ES-I3 (cell line): ENCODE results near the gene MYL2.
"Not testable (repeated sequence)": the region's sequence is repeated elsewhere in the genome, so short reads cannot be mapped to it uniquely, and the experiment has no call there.

ENCODE experiments used
- H3K36me3 ChIP-seq: 2 replicates; pipeline ENCODE4 v1.6.1; 2013; ENCODE audit warnings: mild to moderate bottlenecking, low read length, control low read depth, moderate library complexity; ENCODE audit not compliant: insufficient read depth
- H3K4me1 ChIP-seq: 2 replicates; pipeline ENCODE4 v1.6.1; 2013; ENCODE audit warnings: mild to moderate bottlenecking, control low read depth, low read length; ENCODE audit not compliant: insufficient read depth
- H3K9ac ChIP-seq: 2 replicates; pipeline ENCODE4 v1.6.1; 2013; ENCODE audit warnings: low read depth, mild to moderate bottlenecking, low read length, moderate library complexity
- H3K9me3 ChIP-seq: 2 replicates; pipeline ENCODE4 v1.6.1; 2013; ENCODE audit warnings: mild to moderate bottlenecking, low read length, moderate library complexity; ENCODE audit not compliant: control insufficient read depth, insufficient read depth

Gene MYL2, protein sequence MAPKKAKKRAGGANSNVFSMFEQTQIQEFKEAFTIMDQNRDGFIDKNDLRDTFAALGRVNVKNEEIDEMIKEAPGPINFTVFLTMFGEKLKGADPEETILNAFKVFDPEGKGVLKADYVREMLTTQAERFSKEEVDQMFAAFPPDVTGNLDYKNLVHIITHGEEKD

DNA sequence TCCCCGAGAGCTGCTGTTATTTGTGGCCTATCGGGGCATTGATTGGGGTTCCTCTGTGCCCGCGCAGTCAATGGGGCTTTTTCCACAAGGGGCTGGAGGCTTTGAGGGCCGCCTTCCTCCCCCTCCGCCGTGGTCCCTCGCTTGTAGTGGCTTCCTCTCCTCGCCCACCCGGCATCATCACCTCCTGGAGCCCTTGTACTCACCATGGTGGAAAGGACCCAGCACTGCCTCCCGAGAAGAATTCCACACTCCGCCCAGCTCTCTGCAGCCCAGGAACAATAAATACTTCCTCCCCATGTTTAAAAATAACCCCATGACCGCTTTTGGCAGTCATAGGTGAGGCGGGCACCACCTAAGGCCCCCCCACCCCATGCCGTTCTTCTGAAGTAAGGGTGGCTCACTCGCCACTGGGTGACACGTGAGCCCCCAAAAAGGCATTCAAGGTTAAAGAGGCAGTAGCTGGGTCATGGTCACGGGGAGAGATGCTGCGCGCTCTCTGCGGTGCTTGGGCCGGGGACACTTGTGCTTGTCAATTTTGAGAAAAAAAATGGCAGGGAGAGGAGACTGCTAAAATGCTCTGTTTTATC is at the start of gene MYL2:
MYL2 (minus strand) TSS at position 256 of the 587 bp plus-strand sequence; CDS start at position 206, 50 bp downstream.
- Histone ChIP-seq H3K4me1 (peaks cover 22% of the 10 kb centered on the region), H3K9me3 (no peaks in the 10 kb centered on the region), H3K36me3 (no peaks in the 10 kb centered on the region), H3K9ac (no peak within 1 kb of the TSS)

DNA sequence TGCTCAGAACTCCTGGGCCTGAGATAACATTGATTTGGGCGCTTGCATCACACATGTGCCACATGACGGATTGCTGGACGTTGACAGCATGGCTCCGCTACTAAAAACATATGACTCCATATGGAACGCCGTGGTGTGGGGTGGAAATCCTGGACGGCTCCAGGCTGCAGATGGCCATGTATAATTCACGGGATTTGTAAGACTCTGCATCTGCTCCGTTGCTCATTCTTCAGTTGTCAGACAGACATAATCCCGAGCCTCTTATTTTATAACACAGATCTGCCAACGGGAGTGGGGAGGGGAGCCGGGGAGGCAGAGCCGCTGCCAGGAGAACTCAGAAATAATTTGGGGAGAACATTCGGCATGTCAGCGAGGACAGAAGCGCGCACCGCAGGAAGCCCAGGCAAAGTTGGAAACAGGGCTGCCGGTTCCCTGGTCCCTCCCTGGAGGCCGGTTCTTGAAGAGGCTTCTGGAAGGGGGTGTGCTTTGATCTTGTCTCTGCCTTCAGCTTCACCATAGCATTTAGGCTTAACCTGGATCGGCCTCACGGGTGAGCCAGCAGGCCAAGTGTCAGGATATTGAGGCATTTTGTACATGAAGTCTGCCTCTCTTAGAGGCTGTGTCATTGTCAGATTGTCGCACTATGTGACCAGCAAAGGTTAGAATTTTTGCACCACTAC is 45.8 kb upstream of the MYL2 start:
- H3K9ac ChIP-seq = no peak overlapping the region
- H3K4me1 ChIP-seq = no peaks in the 10 kb centered on the region
- no peaks in the 10 kb centered on the region for H3K36me3 ChIP-seq
- H3K9me3 ChIP-seq = peaks cover 4% of the 10 kb centered on the region; the same call in 1 of the 2 replicates

DNA sequence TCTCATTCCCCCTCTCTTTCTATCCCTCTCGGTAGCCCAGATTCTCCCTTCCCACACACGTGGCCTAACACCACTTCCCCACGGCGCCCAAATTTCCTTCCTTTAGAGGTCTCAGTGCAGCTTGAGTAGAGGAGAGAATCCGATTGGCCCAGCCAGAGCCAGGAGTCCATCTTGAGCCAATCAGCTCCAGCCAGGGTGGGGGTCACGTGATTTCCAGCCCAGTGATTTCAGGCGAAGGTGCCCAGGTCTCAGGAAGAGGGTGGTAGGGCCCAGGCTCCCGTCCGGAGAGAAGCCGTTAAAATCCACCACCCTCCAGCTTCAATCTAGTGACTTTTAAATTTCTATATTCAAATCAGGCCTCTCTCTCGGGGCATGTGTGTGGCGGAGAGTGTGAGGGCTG is 45.2 kb upstream of the MYL2 start:
- Histone ChIP-seq H3K4me1 (no peaks in the 10 kb centered on the region), H3K9ac (no peak overlapping the region), H3K9me3 (no peaks in the 10 kb centered on the region), H3K36me3 (no peaks in the 10 kb centered on the region)

DNA sequence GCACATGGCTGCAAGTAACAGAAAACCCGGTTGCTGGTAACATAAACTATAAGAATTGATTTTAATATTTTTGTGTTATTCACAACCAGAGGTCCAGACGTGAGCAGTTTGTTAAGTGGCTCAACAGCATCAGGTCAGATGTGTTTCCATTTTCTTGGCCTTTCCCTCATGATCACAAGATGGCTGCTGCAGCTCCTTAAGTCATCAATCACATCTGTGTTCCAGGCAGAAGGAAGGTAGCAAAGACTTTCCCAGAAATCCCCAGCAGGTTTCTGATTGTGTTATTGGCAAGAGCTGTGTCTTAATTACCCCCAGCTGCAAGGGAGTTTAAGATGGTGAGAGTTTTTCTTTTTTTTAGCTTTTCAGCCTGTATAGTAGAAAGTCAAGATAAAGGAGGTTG is 40.4 kb upstream of the MYL2 start:
- H3K9me3 ChIP-seq = no peaks in the 10 kb centered on the region

DNA sequence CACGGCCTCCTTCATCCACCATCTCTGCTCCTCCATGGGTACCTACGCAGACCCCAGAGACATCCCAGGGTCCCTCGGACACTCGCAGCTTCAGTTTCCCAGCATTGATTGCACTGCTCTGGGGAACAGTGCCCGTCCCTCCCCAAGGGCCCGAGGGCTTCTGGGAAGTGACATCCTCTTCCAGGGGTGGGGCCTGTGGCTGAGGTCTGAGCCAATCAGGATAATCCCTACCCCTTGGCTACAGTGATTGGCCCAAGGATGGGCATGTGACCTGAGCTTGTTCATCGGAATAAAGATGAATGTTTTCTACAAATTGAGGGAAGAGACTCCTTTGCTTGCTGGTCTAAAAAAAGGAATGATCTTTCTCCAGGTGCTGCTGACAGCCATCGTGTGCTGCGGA is 37.3 kb upstream of the MYL2 start:
- Histone ChIP-seq H3K36me3 (no peaks in the 10 kb centered on the region), H3K9me3 (no peaks in the 10 kb centered on the region), H3K9ac (no peak overlapping the region), H3K4me1 (no peaks in the 10 kb centered on the region)

More for the DNA sequence above, 40.4 kb upstream of the MYL2 start:
- H3K4me1 ChIP-seq = no peaks in the 10 kb centered on the region
- H3K36me3 ChIP-seq = no peaks in the 10 kb centered on the region
- H3K9ac ChIP-seq = no peak overlapping the region

DNA sequence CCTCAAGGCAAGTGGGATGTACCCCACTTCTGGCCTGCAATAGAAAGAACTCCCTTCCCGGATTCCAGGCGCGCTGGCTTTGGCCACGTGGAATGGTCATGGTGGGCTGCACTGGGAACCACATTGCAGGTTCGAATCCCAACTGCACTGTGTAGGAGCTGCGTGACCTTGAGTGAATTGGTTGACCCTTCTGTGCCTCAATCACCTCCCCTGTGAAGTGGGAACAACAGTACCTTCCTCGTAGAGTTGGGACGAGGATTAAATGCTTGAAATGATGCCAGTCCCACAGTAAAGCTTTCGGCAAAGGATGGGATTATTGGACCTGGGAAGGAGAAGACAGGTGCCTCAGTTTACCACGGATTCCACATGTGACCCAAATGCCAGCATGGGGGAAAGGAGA is 36.8 kb upstream of the MYL2 start:
- Histone ChIP-seq H3K4me1 (no peaks in the 10 kb centered on the region), H3K36me3 (no peaks in the 10 kb centered on the region), H3K9me3 (no peaks in the 10 kb centered on the region), H3K9ac (no peak overlapping the region)

DNA sequence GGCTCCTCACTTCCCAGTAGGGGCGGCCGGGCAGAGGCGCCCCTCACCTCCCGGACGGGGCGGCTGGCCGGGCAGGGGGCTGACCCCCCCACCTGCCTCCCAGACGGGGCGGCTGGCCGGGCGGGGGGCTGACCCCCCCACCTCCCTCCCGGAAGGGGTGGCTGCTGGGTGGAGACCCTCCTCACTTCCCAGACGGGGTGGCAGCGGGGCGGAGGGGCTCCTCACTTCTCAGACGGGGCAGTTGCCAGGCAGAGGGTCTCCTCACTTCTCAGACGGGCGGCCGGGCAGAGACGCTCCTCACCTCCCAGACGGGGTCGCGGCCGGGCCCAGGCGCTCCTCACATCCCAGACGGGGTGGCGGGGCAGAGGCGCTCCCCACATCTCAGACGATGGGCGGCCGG is 30.5 kb upstream of the MYL2 start:
- H3K9ac ChIP-seq, H3K4me1 ChIP-seq, H3K36me3 ChIP-seq, H3K9me3 ChIP-seq: not testable (repeated sequence)

DNA sequence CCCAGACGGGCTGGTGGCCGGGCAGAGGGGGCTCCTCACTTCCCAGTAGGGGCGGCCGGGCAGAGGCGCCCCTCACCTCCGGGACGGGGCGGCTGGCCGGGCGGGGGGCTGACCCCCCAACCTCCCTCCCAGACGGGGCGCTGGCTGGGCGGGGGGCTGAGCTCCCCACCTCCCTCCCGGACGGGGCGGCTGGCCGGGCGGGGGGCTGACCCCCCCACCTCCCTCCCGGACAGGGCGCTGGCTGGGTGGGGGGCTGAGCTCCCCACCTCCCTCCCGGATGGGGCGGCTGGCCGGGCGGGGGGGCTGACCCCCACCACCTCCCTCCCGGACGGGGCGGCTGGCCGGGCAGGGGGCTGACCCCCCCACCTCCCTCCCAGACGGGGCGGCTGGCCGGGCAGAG is 30.1 kb upstream of the MYL2 start:
- not testable (repeated sequence) for H3K36me3 ChIP-seq, H3K4me1 ChIP-seq, H3K9me3 ChIP-seq, H3K9ac ChIP-seq

DNA sequence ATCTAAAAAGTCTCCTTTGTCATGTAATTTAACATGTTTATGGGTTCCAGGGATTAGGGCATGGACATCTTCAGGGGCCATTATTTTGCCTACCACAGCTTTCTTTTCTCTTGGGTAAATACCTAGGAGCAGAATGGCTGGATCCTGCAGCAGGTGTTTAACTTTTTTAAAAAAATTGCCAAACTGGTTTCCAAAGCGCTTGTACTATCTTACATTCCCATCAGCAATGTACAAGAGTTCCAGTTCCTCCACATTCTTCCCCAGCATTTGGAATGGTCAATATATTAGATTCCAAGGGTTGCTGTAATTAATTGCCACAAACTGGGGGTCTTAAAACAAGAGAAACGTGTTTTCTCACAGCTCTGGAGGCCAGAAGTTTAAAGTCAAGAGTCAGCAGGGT is 27.7 kb upstream of the MYL2 start:
- Histone ChIP-seq H3K36me3 (peaks cover 3% of the 10 kb centered on the region), H3K4me1 (no peaks in the 10 kb centered on the region), H3K9ac (no peak overlapping the region), H3K9me3 (0 out of 2 replicates have a peak, but pooled peaks cover 4% of the 10 kb centered on the region)

DNA sequence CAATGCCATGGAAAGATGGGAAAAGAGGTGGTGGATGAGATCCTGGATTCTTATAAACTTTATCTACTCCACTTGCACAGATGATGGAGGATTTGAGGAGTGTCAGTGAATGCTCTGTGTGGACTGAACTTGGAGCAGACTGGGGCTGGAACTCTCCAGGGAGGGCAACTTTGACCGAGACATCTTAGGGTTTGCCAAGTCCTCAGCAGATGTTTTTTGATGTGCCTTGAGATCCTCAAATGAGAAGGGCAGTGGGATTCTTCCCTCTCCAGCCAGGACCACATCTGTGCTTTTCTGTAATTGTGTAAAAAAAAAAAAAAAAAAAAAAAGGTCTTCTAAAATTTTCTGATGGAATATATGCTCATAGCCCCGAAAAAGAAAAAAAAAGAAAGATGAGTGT is 23.0 kb upstream of the MYL2 start:
- peaks cover 3% of the 10 kb centered on the region for H3K36me3 ChIP-seq
- peaks cover 6% of the 10 kb centered on the region for H3K4me1 ChIP-seq
- no peak overlapping the region for H3K9ac ChIP-seq

DNA sequence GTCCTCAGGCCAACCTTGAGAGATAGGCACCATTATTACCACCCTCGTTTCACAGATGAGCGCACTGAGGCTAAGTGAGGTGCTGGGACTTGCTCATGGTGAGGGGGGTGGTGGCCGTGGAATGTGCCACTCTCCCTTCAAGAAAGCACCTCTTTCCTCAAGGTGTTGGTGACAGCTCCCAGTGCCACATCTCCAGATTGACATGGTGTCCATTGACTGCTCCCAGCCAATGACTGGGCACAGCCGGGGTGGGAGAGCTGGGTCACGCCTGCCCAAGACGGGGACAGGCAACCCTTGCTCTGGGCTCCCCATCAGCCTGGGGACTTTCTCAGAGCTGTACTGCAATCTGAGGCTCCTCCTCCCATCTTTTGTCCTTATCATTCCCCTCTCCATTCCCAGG is 21.0 kb upstream of the MYL2 start:
- Histone ChIP-seq H3K9me3 (0 out of 2 replicates have a peak, but pooled peaks cover 4% of the 10 kb centered on the region), H3K4me1 (peaks cover 9% of the 10 kb centered on the region), H3K9ac (no peak overlapping the region), H3K36me3 (peaks cover 3% of the 10 kb centered on the region)

More for the DNA sequence above, 23.0 kb upstream of the MYL2 start:
- 0 out of 2 replicates have a peak, but pooled peaks cover 4% of the 10 kb centered on the region for H3K9me3 ChIP-seq

DNA sequence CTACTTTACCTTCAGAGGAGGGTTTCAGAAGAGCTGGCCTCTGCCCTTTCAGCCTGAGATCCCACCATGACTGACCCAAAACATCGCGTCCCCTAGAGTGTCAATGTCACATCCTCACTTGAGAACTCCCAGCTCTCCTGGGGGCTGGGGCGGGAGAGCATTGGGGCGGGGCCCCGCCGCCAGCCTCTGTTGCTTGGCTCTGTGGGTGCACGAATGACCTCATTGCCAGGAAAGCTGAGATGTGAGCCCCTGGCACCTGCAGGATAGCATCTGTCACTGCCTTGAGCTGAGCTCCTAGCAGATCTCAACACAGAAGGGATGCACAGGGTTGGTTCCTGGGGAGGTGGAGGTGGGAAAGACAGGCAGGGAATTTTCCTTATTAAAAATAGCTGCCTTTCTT is 20.6 kb upstream of the MYL2 start:
- H3K9me3 ChIP-seq = 0 out of 2 replicates have a peak, but pooled peaks cover 4% of the 10 kb centered on the region
- H3K4me1 ChIP-seq = peaks cover 9% of the 10 kb centered on the region
- no peak overlapping the region for H3K9ac ChIP-seq
- H3K36me3 ChIP-seq = no peaks in the 10 kb centered on the region; the same call in 1 of the 2 replicates

DNA sequence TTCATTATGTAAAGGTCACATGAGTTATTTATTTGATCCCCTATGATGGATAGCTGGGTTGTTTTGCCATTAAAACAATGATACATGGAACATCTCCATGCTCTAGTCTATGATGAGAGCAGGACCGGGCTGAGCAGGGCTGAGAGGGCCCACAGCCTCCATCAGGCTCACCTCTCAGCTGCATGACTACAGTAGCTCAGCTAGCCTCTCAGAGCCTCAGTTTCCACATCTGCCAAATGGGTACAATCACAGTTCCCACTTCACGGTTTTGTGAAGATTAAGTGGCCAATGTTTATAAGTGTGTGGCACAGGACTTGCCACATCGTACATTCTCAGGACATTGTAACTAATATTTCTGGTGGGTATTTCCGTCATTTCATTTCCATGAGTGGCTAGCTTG is 19.9 kb upstream of the MYL2 start:
- no peaks in the 10 kb centered on the region; the same call in 1 of the 2 replicates for H3K36me3 ChIP-seq
- H3K9ac ChIP-seq = no peak overlapping the region
- peaks cover 9% of the 10 kb centered on the region for H3K4me1 ChIP-seq
- 0 out of 2 replicates have a peak, but pooled peaks cover 4% of the 10 kb centered on the region for H3K9me3 ChIP-seq

DNA sequence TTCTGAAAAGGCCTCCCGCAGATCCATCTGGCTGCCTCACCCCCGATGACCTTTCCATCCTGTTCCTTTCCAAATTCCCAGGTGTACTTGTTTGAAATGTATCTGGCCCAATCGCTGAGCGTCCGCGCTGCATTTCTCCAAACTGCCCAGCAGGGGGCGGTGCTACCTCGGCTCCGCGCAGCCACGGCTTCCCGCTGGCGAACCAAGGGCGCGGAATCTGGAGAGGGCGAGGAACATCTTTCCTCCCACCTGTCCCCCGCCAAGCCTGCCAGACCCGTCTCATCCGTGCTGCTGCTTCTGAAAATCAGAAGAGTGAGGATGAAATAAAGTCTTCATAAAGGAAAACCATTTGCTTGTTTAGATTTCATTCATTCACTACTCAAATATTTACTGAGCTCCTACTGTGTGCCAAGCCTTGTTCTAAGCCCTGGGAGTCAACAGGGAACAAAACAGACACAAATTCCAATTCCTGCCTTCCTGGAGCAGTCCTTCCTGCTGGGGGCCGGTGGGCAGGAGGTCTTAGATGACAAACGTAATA is 16.8 kb upstream of the MYL2 start:
- H3K36me3 ChIP-seq = no peaks in the 10 kb centered on the region
- H3K9me3 ChIP-seq = no peaks in the 10 kb centered on the region
- peaks cover 24% of the 10 kb centered on the region for H3K4me1 ChIP-seq
- H3K9ac ChIP-seq = peak overlapping the region; percentile 50; the same call in 1 of the 2 replicates
